Liver (tissue), 9 donors: ENCODE data around the gene URGCP. TPM values are rescaled to one million over a fixed set of nuclear protein-coding genes. Genes with fewer than 3 reads are reported as not detected.

Source experiments
- DNase-seq: peaks from one replicate; pipeline ENCODE4 v3.0.0-alpha.2; 2017; ENCODE audit warnings: low spot score
- H3K27ac ChIP-seq, 2 donors: one replicate each; pipeline ENCODE4 v1.7.0; 2013; ENCODE audit warnings: inconsistent platforms in 2 of 2, low read length in 2 of 2, control low read depth in 1 of 2, low read depth in 1 of 2, mild to moderate bottlenecking in 1 of 2
- H3K27me3 ChIP-seq, 4 donors: one replicate each; pipeline versions ENCODE4 v1.6.1 to v1.7.0; 2013; ENCODE audit warnings: low read length in 3 of 4, inconsistent platforms in 1 of 4, mild to moderate bottlenecking in 1 of 4, moderate library complexity in 1 of 4; ENCODE audit not compliant: control insufficient read depth in 4 of 4, insufficient read depth in 4 of 4
- H3K36me3 ChIP-seq, 4 donors: one replicate each; pipeline versions ENCODE4 v1.6.1 to v1.7.0; 2013; ENCODE audit warnings: low read length in 3 of 4, mild to moderate bottlenecking in 3 of 4, low read depth in 1 of 4, moderate library complexity in 1 of 4; ENCODE audit not compliant: control insufficient read depth in 4 of 4, insufficient read depth in 3 of 4
- H3K4me1 ChIP-seq, 4 donors: one replicate each; pipeline versions ENCODE4 v1.6.1 to v1.7.0; 2013; ENCODE audit warnings: low read length in 3 of 4, mild to moderate bottlenecking in 3 of 4, moderate library complexity in 1 of 4; ENCODE audit not compliant: control insufficient read depth in 4 of 4, insufficient read depth in 4 of 4
- H3K4me3 ChIP-seq, 3 donors: one replicate each; pipeline versions ENCODE4 v1.6.1 to v1.7.0; 2013; ENCODE audit warnings: low read length in 3 of 3, control low read depth in 1 of 3, low read depth in 1 of 3, mild to moderate bottlenecking in 1 of 3
- H3K9ac ChIP-seq, 2 donors: one replicate each; pipeline ENCODE4 v1.7.0; 2013; ENCODE audit warnings: low read length in 2 of 2, mild to moderate bottlenecking in 2 of 2, moderate library complexity in 2 of 2, control low read depth in 1 of 2, low read depth in 1 of 2
- H3K9me3 ChIP-seq, 4 donors: one replicate each; pipeline versions ENCODE4 v1.6.1 to v1.7.0; 2013; ENCODE audit warnings: low read length in 3 of 4; ENCODE audit not compliant: control insufficient read depth in 4 of 4
- ATF3 ChIP-seq: IDR thresholded peaks from 2 replicates; pipeline ENCODE4 v1.6.1; 2016; ENCODE audit warnings: antibody characterized with exemption
- CTCF ChIP-seq: fragments of 150-350 bp; IDR thresholded peaks from 2 replicates; pipeline ENCODE4 v1.5.1; 2017; ENCODE audit warnings: improper control_type of control experiment, low read depth, low read length; ENCODE audit not compliant: missing input control
- EGR1 ChIP-seq, 2 donors: IDR thresholded peaks; 2 replicates each; pipeline ENCODE4 v1.6.1; 2016 to 2018; ENCODE audit warnings: antibody characterized with exemption in 2 of 2, low read depth in 2 of 2
- FOXA1 ChIP-seq: IDR thresholded peaks from 2 replicates; pipeline ENCODE4 v1.6.1; 2016; ENCODE audit warnings: antibody characterized with exemption
- FOXA2 ChIP-seq: IDR thresholded peaks from 2 replicates; pipeline ENCODE4 v1.6.1; 2016; ENCODE audit warnings: antibody characterized with exemption
- GABPA ChIP-seq, 2 donors: IDR thresholded peaks in 1 of 2; conservative IDR thresholded peaks in 1 of 2; 2 replicates each; pipeline ENCODE4 v1.6.1; 2016; ENCODE audit warnings: antibody characterized with exemption in 2 of 2, mild to moderate bottlenecking in 1 of 2, moderate library complexity in 1 of 2
- HNF4A ChIP-seq, 2 donors: conservative IDR thresholded peaks; 2 replicates each; pipeline ENCODE4 v1.6.1; 2016; ENCODE audit warnings: antibody characterized with exemption in 2 of 2, mild to moderate bottlenecking in 2 of 2
- HNF4G ChIP-seq: IDR thresholded peaks from 2 replicates; pipeline ENCODE4 v1.6.1; 2016; ENCODE audit warnings: antibody characterized with exemption
- JUND ChIP-seq, 2 donors: IDR thresholded peaks; 2 replicates each; pipeline ENCODE4 v1.6.1; 2016; ENCODE audit warnings: antibody characterized with exemption in 2 of 2
- NR2F2 ChIP-seq: IDR thresholded peaks from 2 replicates; pipeline ENCODE4 v1.6.1; 2016; ENCODE audit warnings: antibody characterized with exemption
- RAD21 ChIP-seq, 2 donors: IDR thresholded peaks; 2 replicates each; pipeline ENCODE4 v1.6.1; 2016; ENCODE audit warnings: antibody characterized with exemption in 2 of 2, mild to moderate bottlenecking in 2 of 2
- RXRA ChIP-seq, 2 donors: IDR thresholded peaks; 2 replicates each; pipeline ENCODE4 v1.6.1; 2017 to 2018; ENCODE audit warnings: antibody characterized with exemption in 2 of 2, mild to moderate bottlenecking in 1 of 2
- SP1 ChIP-seq: IDR thresholded peaks from 2 replicates; pipeline ENCODE4 v1.6.1; 2018; ENCODE audit warnings: antibody characterized with exemption, mild to moderate bottlenecking
- TAF1 ChIP-seq: conservative IDR thresholded peaks from 2 replicates; pipeline ENCODE4 v1.6.1; 2016; ENCODE audit warnings: antibody characterized with exemption, mild to moderate bottlenecking
- YY1 ChIP-seq: IDR thresholded peaks from 2 replicates; pipeline ENCODE4 v1.6.1; 2016; ENCODE audit warnings: antibody characterized with exemption, mild to moderate bottlenecking
- WGBS: extraction: QIAGEN DNeasy Blood & Tissue Kit; methylation state at CpG from one replicate; pipeline ENCODE4 v1.1.7; 2013; 5-methylcytosine and 5-hydroxymethylcytosine counted together
- polyA plus RNA-seq, 2 donors: library from polyadenylated mRNA; stranded (reverse) in 1 of 2; unstranded in 1 of 2; fragments of 200-250 nt in 1 of 2; fragments of >200 nt in 1 of 2; fragmentation: Nextera tagmentation in 1 of 2; extraction: Ambion mirVana in 1 of 2; gene quantifications; one replicate each; pipeline versions ENCODE4 v1.2.1 to v1.2.3, GENCODE V29; 2013 to 2015
- total RNA-seq, 2 donors: library from RNA; depleted of rRNA; stranded (reverse); fragments of >200 nt; gene quantifications; one replicate each; pipeline ENCODE4 v1.2.3, GENCODE V29; 2014
- TF ChIP-seq, protein P1 (sequence below): IDR thresholded peaks from 2 replicates; pipeline ENCODE4 v1.6.1; 2016; ENCODE audit warnings: antibody characterized with exemption, mild to moderate bottlenecking
- TF ChIP-seq, protein P2 (sequence below): IDR thresholded peaks from 2 replicates; pipeline ENCODE4 v1.6.1; 2016; ENCODE audit warnings: antibody characterized with exemption
- TF ChIP-seq, protein P3 (sequence below): IDR thresholded peaks from 2 replicates; pipeline ENCODE4 v1.6.1; 2016; ENCODE audit warnings: antibody characterized with exemption
- donor health status: healthy.
- donor health status: healthy.
- donor health status: healthy.
- donor health status: healthy.
- donor health status: healthy.

The URGCP gene
- total and polyA plus RNA-seq, 4 donors: 7.2 to 28.4 (median 13.0) TPM

DNA sequence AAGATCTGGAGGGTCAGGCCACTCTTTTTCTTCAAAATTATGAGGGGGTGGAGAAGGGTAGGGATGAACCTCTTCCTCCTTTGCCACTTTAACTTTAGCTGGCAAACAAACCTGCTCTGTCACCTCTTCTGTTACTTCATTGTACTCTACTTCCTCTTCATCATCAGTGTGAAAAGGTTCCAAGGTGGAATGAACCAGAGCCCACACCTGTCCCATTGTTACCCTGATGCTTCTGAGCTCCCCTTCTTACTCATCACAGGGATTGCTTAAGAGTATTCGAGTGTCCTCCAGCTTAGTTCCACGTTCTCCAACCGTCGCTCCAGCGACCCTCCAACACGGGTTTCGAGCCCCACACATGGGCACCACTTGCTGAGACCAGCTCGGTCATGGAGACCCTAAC lies 42.3 kb downstream of the URGCP start (continued):
- no peak for TF ChIP-seq JUND (IDR thresholded peaks at IDR 0.05)
- no peak for TF ChIP-seq FOXA2

DNA sequence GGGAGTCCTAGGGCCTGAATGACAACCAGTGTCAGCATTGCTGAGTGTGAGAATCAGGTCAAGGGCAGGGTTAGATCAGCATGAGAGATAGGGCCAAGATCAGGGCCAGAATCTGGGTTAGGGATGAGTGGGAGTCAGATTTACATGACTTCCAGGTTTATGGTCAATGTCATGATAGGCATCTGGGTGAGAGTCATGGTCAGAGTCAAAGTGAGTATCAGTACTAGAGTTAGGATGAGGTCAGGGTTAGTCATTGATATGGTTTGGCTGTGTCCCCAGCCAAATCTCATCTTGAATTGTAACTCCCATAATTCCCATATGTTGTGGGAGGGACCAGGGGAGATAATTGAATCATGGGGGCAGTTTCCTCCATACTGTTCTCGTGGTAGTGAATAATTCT lies 49.4 kb downstream of the URGCP start:
- Histone ChIP-seq H3K36me3 (no peaks in the 10 kb centered on the region), H3K4me3 (no peak overlapping the region), H3K27ac (no peak overlapping the region), H3K9ac (no peak overlapping the region), H3K4me1 (no peaks in the 10 kb centered on the region), H3K9me3 (no peaks in the 10 kb centered on the region), H3K27me3 (no peaks in the 10 kb centered on the region)
- WGBS: 98% methylated on average over 1 of the region's 1 CpG
- TF ChIP-seq RAD21 (IDR thresholded peaks at IDR 0.05) (no peak), HNF4G (no peak), TAF1 (no peak), HNF4A (conservative IDR thresholded peaks at IDR 0.05) (no peak), EGR1 (IDR thresholded peaks at IDR 0.05; ENCODE audit: low read depth in 2 of 2) (no peak), FOXA1 (no peak), CTCF (no peak), FOXA2 (no peak), RXRA (IDR thresholded peaks at IDR 0.05) (no peak), JUND (IDR thresholded peaks at IDR 0.05) (no peak), ATF3 (no peak), GABPA (IDR thresholded peaks at IDR 0.05 in 1 of 2, conservative IDR thresholded peaks at IDR 0.05 in 1 of 2) (no peak), NR2F2 (no peak), SP1 (no peak), YY1 (no peak)
- TF ChIP-seq, protein P1, sequence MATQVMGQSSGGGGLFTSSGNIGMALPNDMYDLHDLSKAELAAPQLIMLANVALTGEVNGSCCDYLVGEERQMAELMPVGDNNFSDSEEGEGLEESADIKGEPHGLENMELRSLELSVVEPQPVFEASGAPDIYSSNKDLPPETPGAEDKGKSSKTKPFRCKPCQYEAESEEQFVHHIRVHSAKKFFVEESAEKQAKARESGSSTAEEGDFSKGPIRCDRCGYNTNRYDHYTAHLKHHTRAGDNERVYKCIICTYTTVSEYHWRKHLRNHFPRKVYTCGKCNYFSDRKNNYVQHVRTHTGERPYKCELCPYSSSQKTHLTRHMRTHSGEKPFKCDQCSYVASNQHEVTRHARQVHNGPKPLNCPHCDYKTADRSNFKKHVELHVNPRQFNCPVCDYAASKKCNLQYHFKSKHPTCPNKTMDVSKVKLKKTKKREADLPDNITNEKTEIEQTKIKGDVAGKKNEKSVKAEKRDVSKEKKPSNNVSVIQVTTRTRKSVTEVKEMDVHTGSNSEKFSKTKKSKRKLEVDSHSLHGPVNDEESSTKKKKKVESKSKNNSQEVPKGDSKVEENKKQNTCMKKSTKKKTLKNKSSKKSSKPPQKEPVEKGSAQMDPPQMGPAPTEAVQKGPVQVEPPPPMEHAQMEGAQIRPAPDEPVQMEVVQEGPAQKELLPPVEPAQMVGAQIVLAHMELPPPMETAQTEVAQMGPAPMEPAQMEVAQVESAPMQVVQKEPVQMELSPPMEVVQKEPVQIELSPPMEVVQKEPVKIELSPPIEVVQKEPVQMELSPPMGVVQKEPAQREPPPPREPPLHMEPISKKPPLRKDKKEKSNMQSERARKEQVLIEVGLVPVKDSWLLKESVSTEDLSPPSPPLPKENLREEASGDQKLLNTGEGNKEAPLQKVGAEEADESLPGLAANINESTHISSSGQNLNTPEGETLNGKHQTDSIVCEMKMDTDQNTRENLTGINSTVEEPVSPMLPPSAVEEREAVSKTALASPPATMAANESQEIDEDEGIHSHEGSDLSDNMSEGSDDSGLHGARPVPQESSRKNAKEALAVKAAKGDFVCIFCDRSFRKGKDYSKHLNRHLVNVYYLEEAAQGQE: no peak
- TF ChIP-seq, protein P2, sequence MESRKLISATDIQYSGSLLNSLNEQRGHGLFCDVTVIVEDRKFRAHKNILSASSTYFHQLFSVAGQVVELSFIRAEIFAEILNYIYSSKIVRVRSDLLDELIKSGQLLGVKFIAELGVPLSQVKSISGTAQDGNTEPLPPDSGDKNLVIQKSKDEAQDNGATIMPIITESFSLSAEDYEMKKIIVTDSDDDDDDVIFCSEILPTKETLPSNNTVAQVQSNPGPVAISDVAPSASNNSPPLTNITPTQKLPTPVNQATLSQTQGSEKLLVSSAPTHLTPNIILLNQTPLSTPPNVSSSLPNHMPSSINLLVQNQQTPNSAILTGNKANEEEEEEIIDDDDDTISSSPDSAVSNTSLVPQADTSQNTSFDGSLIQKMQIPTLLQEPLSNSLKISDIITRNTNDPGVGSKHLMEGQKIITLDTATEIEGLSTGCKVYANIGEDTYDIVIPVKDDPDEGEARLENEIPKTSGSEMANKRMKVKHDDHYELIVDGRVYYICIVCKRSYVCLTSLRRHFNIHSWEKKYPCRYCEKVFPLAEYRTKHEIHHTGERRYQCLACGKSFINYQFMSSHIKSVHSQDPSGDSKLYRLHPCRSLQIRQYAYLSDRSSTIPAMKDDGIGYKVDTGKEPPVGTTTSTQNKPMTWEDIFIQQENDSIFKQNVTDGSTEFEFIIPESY: no peak
- TF ChIP-seq, protein P3, sequence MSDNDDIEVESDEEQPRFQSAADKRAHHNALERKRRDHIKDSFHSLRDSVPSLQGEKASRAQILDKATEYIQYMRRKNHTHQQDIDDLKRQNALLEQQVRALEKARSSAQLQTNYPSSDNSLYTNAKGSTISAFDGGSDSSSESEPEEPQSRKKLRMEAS: no peak
- DNase-seq: no peak
